MCF 10A (cell line): ENCODE results near the gene ATG10. TPM values are rescaled to one million over a fixed set of nuclear protein-coding genes. Genes with fewer than 3 reads are reported as not detected.

Experiments
- BruUV-seq: library from RNA; stranded (reverse); fragments of 400-500 nt; replicated peaks from 2 replicates; lab custom pipeline; 2021; lab: Mats Ljungman, UMichigan
- CTCF ChIA-PET: fragments of 300-600 bp; sonication (Branson Sonifier 250); formaldehyde crosslinking; extraction: SDS; loops from one replicate; lab custom pipeline; 2021; ENCODE audit warnings: antibody characterized with exemption, inconsistent platforms; lab: Yijun Ruan, JAX
- POLR2A ChIA-PET: fragments of 300-600, 350-650 bp; sonication (Branson Sonifier 250); formaldehyde crosslinking; extraction: SDS; loops from one replicate; lab custom pipeline; 2020; ENCODE audit warnings: antibody characterized with exemption, inconsistent platforms; lab: Yijun Ruan, JAX
- DNase-seq: peaks from one replicate; pipeline ENCODE4 v3.0.0-alpha.2; 2018; ENCODE audit not compliant: unreplicated experiment
- H3K27ac Mint-ChIP-seq: one replicate; pipeline ENCODE4 v1.8.0; 2022; ENCODE audit warnings: mild to moderate bottlenecking, low read depth, mixed read lengths; ENCODE audit not compliant: unreplicated experiment
- H3K27me3 Mint-ChIP-seq: one replicate; pipeline ENCODE4 v1.8.0; 2022; ENCODE audit warnings: mixed read lengths; ENCODE audit not compliant: insufficient read depth, unreplicated experiment
- H3K36me3 Mint-ChIP-seq: one replicate; pipeline ENCODE4 v1.8.0; 2022; ENCODE audit warnings: mild to moderate bottlenecking, moderate library complexity, mixed read lengths; ENCODE audit not compliant: insufficient read depth, unreplicated experiment
- H3K4me1 Mint-ChIP-seq: one replicate; pipeline ENCODE4 v1.8.0; 2022; ENCODE audit warnings: mixed read lengths; ENCODE audit not compliant: insufficient read depth, unreplicated experiment
- H3K4me3 Mint-ChIP-seq: one replicate; pipeline ENCODE4 v1.8.0; 2022; ENCODE audit warnings: mild to moderate bottlenecking, moderate library complexity, mixed read lengths; ENCODE audit not compliant: unreplicated experiment
- H3K9me3 Mint-ChIP-seq: one replicate; pipeline ENCODE4 v1.8.0; 2022; ENCODE audit warnings: mixed read lengths; ENCODE audit not compliant: unreplicated experiment
- CTCF ChIP-seq: fragments of 200-600 bp; IDR thresholded peaks from one replicate; pipeline ENCODE4 v1.8.0; 2022; ENCODE audit warnings: antibody characterized with exemption, mild to moderate bottlenecking; ENCODE audit not compliant: unreplicated experiment
- intact Hi-C: fragments of 100-400 bp; cut with micrococcal nuclease; formaldehyde crosslinking; loops from 2 replicates; pipeline ENCODE4 v1.14.1; 2022
- total RNA-seq: library from RNA; stranded (reverse); gene quantifications from 2 replicates; pipeline ENCODE4 v1.2.3, GENCODE V29; 2022

Gene ATG10
- total RNA-seq, 1 experiment from 2014 or later, result 9.9 TPM

- intact Hi-C loops, result no loop called here
- POLR2A ChIA-PET, result interaction anchor here (0.6 to 1.0 kb wide), 2 partner anchors 20 to 334 kb away, joined by 3 read pairs; no protein-coding TSS in a partner anchor
Observed at GRCh38 chr5:82176115-82176814, 204.4 kb downstream of the ATG10 start.

GRCh38 chr5:82178378-82178777, 206.6 kb downstream of the ATG10 start:
- Mint-ChIP-seq H3K27me3 (no peaks in the 10 kb centered on the region), H3K4me1 (peaks cover 2% of the 10 kb centered on the region), H3K36me3 (no peaks in the 10 kb centered on the region), H3K4me3 (no peak overlapping the region), H3K9me3 (no peaks in the 10 kb centered on the region), H3K27ac (no peak overlapping the region)
- no peak for TF ChIP-seq CTCF
- ChIA-PET CTCF (interaction anchor here (0.9 to 3.1 kb wide), 4 partner anchors 13 to 80 kb away, joined by 3 to 17 read pairs (median 6); no protein-coding TSS in a partner anchor), POLR2A (no interaction called here)
- intact Hi-C loops, result no loop called here
- DNase-seq, result no peak
- no TSS peak for BruUV-seq

More at GRCh38 chr5:82176115-82176814, 204.4 kb downstream of the ATG10 start:
- no TSS peak for BruUV-seq
- Mint-ChIP-seq H3K36me3 (no peaks in the 10 kb centered on the region), H3K27me3 (no peaks in the 10 kb centered on the region), H3K27ac (no peak overlapping the region), H3K9me3 (no peaks in the 10 kb centered on the region), H3K4me3 (no peak overlapping the region), H3K4me1 (no peaks in the 10 kb centered on the region)
- CTCF ChIA-PET, result interaction anchor here (0.7 to 3.1 kb wide), 9 partner anchors 11 to 173 kb away, joined by 3 to 17 read pairs (median 4); no protein-coding TSS in a partner anchor
- no peak for TF ChIP-seq CTCF
- no peak for DNase-seq

- DNase-seq, result no peak
- Mint-ChIP-seq H3K27me3 (no peaks in the 10 kb centered on the region), H3K4me3 (no peak overlapping the region), H3K4me1 (peaks cover 15% of the 10 kb centered on the region), H3K9me3 (no peaks in the 10 kb centered on the region), H3K27ac (no peak overlapping the region), H3K36me3 (no peaks in the 10 kb centered on the region)
- ChIA-PET CTCF (interaction anchor here (1.8 kb wide), 1 partner anchor 77 kb away, joined by 4 read pairs; no protein-coding TSS in a partner anchor), POLR2A (no interaction called here)
- no TSS peak for BruUV-seq
- no peak for TF ChIP-seq CTCF
- intact Hi-C loops, result no loop called here
Observed at GRCh38 chr5:82182662-82183061, 210.8 kb downstream of the ATG10 start.

GRCh38 chr5:82183828-82184227, 212.0 kb downstream of the ATG10 start:
- BruUV-seq, result no TSS peak
- CTCF ChIA-PET, result interaction anchor here (1.9 to 3.0 kb wide), 2 partner anchors 42 to 77 kb away, joined by 6 to 13 read pairs; no protein-coding TSS in a partner anchor
- peak; percentile 80 for DNase-seq
- Mint-ChIP-seq H3K36me3 (no peaks in the 10 kb centered on the region), H3K27me3 (no peaks in the 10 kb centered on the region), H3K27ac (peak overlapping the region; percentile 27), H3K4me1 (peaks cover 15% of the 10 kb centered on the region), H3K9me3 (no peaks in the 10 kb centered on the region), H3K4me3 (no peak overlapping the region)
- POLR2A ChIA-PET, result interaction anchor here (0.7 kb wide), 1 partner anchor 79 kb away, joined by 3 read pairs; no protein-coding TSS in a partner anchor
- TF ChIP-seq CTCF, result no peak
- intact Hi-C loops, result no loop called here
